ENCODE data around the gene IL6ST. TPM values are rescaled to one million over a fixed set of nuclear protein-coding genes. Genes with fewer than 3 reads are reported as not detected.

IL6ST gene
- total and polyA plus RNA-seq, 4 donors, result 51.3 to 438 (median 109) TPM

DNA sequence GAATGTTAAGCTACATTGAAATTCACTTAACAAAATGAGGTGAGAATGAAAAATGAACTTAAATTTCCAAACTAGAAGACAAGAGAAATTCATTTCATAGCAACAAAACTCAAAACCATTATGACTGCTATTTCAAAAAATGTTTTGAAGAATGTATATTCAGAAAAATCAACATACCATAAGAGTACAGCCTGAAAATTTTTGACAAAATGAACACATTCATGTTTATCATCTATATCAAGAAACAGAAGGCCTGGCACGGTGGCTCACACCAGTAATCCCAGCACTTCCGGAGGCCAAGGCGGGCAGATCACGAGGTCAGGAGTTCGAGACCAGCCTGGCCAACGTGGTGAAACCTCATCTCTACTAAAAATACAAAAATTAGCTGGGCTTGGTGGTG is 4.2 kb upstream of the IL6ST start (continued):
- TF ChIP-seq, protein P1, sequence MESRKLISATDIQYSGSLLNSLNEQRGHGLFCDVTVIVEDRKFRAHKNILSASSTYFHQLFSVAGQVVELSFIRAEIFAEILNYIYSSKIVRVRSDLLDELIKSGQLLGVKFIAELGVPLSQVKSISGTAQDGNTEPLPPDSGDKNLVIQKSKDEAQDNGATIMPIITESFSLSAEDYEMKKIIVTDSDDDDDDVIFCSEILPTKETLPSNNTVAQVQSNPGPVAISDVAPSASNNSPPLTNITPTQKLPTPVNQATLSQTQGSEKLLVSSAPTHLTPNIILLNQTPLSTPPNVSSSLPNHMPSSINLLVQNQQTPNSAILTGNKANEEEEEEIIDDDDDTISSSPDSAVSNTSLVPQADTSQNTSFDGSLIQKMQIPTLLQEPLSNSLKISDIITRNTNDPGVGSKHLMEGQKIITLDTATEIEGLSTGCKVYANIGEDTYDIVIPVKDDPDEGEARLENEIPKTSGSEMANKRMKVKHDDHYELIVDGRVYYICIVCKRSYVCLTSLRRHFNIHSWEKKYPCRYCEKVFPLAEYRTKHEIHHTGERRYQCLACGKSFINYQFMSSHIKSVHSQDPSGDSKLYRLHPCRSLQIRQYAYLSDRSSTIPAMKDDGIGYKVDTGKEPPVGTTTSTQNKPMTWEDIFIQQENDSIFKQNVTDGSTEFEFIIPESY (IDR thresholded peaks at IDR 0.05), result no peak
- no peak for TF ChIP-seq GABPA (IDR thresholded peaks at IDR 0.05 in 1 of 2, conservative IDR thresholded peaks at IDR 0.05 in 1 of 2)

DNA sequence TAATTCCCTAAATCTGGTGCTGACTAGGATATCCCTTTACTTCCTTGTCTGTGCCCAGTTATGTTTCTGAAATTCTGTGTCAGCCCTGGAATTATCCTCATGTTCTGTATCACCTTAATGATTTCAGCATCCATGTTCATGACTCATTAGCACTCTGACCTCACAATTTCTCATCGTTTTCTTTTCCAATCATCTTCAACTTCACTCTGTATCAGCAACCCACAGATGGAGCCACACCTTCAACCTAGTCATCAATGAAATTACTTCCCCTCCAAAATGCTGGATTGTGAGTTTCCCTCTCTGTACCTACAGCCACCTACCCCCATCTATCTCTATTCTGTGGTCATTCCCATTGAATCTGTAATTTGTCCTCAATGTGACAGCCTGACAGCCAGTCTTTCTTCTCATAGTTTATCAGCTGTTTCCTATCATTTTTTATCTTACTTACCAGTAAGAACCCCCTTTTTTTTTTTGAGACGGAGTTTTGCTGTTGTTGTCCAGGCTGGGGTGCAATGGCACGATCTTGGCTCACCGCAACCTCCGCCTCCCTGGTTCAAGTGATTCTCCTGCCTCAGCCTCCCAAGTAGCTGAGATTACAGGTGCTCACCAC is 3.1 kb upstream of the IL6ST start:
- Histone ChIP-seq H3K36me3 (ENCODE audit: control insufficient read depth in 4 of 4, insufficient read depth in 3 of 4, low read depth in 1 of 4, low read length in 3 of 4) (no peaks in the 10 kb centered on the region), H3K9ac (ENCODE audit: low read depth in 1 of 2, low read length in 2 of 2) (no peak overlapping the region), H3K27ac (ENCODE audit: low read depth in 1 of 2, low read length in 2 of 2) (no peak overlapping the region), H3K27me3 (ENCODE audit: control insufficient read depth in 4 of 4, insufficient read depth in 4 of 4, low read length in 3 of 4) (no peaks in the 10 kb centered on the region), H3K9me3 (ENCODE audit: control insufficient read depth in 4 of 4, low read length in 3 of 4) (no peaks in the 10 kb centered on the region), H3K4me1 (ENCODE audit: control insufficient read depth in 4 of 4, insufficient read depth in 4 of 4, low read length in 3 of 4) (peaks cover 0 to 11% (median 1%) of the 10 kb centered on the region in 4 donors), H3K4me3 (ENCODE audit: low read depth in 1 of 3, low read length in 3 of 3) (no peak overlapping the region)
- no peak for DNase-seq (ENCODE audit: low spot score)
- 84% methylated on average over 5 of the region's 5 CpGs for WGBS
- TF ChIP-seq HNF4A (conservative IDR thresholded peaks at IDR 0.05) (no peak), GABPA (IDR thresholded peaks at IDR 0.05 in 1 of 2, conservative IDR thresholded peaks at IDR 0.05 in 1 of 2) (no peak), JUND (IDR thresholded peaks at IDR 0.05) (no peak), HNF4G (IDR thresholded peaks at IDR 0.05) (no peak), YY1 (IDR thresholded peaks at IDR 0.05) (no peak), TAF1 (conservative IDR thresholded peaks at IDR 0.05) (no peak), RAD21 (IDR thresholded peaks at IDR 0.05) (no peak), FOXA2 (IDR thresholded peaks at IDR 0.05) (no peak), EGR1 (IDR thresholded peaks at IDR 0.05; ENCODE audit: low read depth in 2 of 2) (no peak), RXRA (IDR thresholded peaks at IDR 0.05) (no peak), NR2F2 (IDR thresholded peaks at IDR 0.05) (no peak), FOXA1 (IDR thresholded peaks at IDR 0.05) (no peak)
- TF ChIP-seq, protein P2, sequence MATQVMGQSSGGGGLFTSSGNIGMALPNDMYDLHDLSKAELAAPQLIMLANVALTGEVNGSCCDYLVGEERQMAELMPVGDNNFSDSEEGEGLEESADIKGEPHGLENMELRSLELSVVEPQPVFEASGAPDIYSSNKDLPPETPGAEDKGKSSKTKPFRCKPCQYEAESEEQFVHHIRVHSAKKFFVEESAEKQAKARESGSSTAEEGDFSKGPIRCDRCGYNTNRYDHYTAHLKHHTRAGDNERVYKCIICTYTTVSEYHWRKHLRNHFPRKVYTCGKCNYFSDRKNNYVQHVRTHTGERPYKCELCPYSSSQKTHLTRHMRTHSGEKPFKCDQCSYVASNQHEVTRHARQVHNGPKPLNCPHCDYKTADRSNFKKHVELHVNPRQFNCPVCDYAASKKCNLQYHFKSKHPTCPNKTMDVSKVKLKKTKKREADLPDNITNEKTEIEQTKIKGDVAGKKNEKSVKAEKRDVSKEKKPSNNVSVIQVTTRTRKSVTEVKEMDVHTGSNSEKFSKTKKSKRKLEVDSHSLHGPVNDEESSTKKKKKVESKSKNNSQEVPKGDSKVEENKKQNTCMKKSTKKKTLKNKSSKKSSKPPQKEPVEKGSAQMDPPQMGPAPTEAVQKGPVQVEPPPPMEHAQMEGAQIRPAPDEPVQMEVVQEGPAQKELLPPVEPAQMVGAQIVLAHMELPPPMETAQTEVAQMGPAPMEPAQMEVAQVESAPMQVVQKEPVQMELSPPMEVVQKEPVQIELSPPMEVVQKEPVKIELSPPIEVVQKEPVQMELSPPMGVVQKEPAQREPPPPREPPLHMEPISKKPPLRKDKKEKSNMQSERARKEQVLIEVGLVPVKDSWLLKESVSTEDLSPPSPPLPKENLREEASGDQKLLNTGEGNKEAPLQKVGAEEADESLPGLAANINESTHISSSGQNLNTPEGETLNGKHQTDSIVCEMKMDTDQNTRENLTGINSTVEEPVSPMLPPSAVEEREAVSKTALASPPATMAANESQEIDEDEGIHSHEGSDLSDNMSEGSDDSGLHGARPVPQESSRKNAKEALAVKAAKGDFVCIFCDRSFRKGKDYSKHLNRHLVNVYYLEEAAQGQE (IDR thresholded peaks at IDR 0.05), result no peak
- TF ChIP-seq, protein P3, sequence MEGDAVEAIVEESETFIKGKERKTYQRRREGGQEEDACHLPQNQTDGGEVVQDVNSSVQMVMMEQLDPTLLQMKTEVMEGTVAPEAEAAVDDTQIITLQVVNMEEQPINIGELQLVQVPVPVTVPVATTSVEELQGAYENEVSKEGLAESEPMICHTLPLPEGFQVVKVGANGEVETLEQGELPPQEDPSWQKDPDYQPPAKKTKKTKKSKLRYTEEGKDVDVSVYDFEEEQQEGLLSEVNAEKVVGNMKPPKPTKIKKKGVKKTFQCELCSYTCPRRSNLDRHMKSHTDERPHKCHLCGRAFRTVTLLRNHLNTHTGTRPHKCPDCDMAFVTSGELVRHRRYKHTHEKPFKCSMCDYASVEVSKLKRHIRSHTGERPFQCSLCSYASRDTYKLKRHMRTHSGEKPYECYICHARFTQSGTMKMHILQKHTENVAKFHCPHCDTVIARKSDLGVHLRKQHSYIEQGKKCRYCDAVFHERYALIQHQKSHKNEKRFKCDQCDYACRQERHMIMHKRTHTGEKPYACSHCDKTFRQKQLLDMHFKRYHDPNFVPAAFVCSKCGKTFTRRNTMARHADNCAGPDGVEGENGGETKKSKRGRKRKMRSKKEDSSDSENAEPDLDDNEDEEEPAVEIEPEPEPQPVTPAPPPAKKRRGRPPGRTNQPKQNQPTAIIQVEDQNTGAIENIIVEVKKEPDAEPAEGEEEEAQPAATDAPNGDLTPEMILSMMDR (IDR thresholded peaks at IDR 0.05; ENCODE audit: low read depth, low read length, missing input control), result no peak
- TF ChIP-seq, protein P4, sequence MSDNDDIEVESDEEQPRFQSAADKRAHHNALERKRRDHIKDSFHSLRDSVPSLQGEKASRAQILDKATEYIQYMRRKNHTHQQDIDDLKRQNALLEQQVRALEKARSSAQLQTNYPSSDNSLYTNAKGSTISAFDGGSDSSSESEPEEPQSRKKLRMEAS (IDR thresholded peaks at IDR 0.05), result no peak

Measured in liver (tissue), 9 donors.